Measurements from ENCODE around the gene EXOC6B. TPM values are rescaled to one million over a fixed set of nuclear protein-coding genes. Genes with fewer than 3 reads are reported as not detected.

EXOC6B gene
- polyA plus RNA-seq, 2 of the 4 experiments (the other 2 are of a cell fraction) = 15.5 to 24.7 TPM

- WGBS (ENCODE audit: missing lambda C conversion rate) = 38% methylated on average over 3 of the region's 3 CpGs
- no peaks in the 10 kb centered on the region for H3K9me3 ChIP-seq
- H3K4me1 ChIP-seq = no peaks in the 10 kb centered on the region
- no peak overlapping the region for H3K27ac ChIP-seq
- CTCF ChIA-PET = interaction anchor here (1.0 to 6.6 kb wide), 3 partner anchors 14 to 76 kb away, joined by 3 to 78 read pairs (median 3); no protein-coding TSS in a partner anchor
- DNase-seq (ENCODE audit: low read depth in 1 of 2, low spot score in 1 of 2) = no peak
- FAIRE-seq = no peak
- no peak overlapping the region for H3K4me3 ChIP-seq
- POLR2A ChIA-PET = no interaction called here
- no peak for ATAC-seq
- no peak overlapping the region for H3K4me2 ChIP-seq
- TF ChIP-seq MYC (IDR thresholded peaks at IDR 0.05; ENCODE audit: borderline replicate concordance, low read length) (no peak), HMGXB4 (CRISPR knock-in tag; IDR thresholded peaks at IDR 0.05; ENCODE audit: borderline replicate concordance) (no peak), EHMT2 (IDR thresholded peaks at IDR 0.05; ENCODE audit: low read depth) (no peak), FOSL2 (IDR thresholded peaks at IDR 0.05) (no peak), FOSL2 (CRISPR knock-in tag; IDR thresholded peaks at IDR 0.05) (no peak), BHLHE40 (IDR thresholded peaks at IDR 0.05; ENCODE audit: low read depth, low read length) (no peak), SREBF2 (IDR thresholded peaks at IDR 0.05) (no peak), KDM1A (IDR thresholded peaks at IDR 0.05; ENCODE audit: low read depth) (no peak), TFCP2L1 (CRISPR knock-in tag; IDR thresholded peaks at IDR 0.05) (no peak), CBX2 (IDR thresholded peaks at IDR 0.05; ENCODE audit: borderline replicate concordance, low read depth) (no peak), ZSCAN20 (CRISPR knock-in tag; IDR thresholded peaks at IDR 0.05) (no peak), JUN (IDR thresholded peaks at IDR 0.05) (no peak), FOXS1 (CRISPR knock-in tag; IDR thresholded peaks at IDR 0.05) (no peak)
- TF ChIP-seq, protein P1, sequence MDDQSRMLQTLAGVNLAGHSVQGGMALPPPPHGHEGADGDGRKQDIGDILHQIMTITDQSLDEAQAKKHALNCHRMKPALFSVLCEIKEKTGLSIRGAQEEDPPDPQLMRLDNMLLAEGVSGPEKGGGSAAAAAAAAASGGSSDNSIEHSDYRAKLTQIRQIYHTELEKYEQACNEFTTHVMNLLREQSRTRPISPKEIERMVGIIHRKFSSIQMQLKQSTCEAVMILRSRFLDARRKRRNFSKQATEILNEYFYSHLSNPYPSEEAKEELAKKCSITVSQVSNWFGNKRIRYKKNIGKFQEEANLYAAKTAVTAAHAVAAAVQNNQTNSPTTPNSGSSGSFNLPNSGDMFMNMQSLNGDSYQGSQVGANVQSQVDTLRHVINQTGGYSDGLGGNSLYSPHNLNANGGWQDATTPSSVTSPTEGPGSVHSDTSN (IDR thresholded peaks at IDR 0.05) = no peak
Observed at GRCh38 chr2:72847534-72848315, 21.9 kb upstream of the EXOC6B start.

DNA sequence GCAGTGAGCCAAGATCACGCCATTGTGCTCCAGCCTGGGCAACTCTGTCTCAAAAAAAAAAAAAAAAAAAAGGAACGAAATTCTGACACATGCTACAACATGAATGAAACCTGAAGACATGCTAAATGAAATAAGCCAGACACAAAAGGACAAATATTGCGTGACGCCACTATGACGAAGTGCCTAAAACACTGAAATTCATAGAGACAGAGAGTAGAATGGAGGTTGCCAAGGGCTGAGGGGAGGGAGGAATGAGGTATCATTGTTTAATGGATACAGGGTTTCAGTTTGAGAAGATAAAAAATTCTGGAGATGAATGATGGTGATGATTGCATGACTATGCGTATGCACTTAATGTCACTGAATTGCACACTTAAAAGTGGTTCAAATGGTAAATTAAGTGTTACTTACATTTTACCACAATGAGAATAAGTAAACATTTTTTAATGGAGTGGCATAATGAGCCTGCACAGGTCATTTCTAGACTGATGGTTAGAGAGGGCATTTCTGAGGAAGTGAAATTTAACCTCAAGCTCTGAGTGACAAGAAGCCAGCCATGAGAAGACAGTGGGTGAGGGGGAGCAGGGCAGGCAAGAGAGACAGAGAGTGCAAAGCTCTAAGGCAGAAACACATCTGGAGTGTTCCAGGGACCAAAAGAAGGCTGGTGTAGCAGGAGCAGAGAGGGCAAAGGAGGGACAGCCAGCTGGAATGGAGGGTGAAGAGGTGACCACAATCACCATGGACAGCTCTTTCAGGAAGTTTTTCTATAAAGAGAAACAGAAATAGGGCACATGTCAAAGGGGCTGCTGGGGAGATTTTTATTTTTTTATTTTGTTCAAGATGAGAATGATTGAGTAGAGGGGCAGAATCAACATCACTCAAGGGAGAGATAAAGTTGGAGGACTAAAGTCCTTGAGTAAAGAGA lies 20.6 kb upstream of the EXOC6B start:
- no peak overlapping the region for H3K27ac ChIP-seq
- no peaks in the 10 kb centered on the region for H3K9me3 ChIP-seq
- ChIA-PET CTCF (interaction anchor here (0.8 to 6.6 kb wide), 6 partner anchors 9 to 79 kb away, joined by 3 to 78 read pairs (median 4); no protein-coding TSS in a partner anchor), POLR2A (no interaction called here)
- H3K4me2 ChIP-seq = no peak overlapping the region
- H3K4me1 ChIP-seq = no peaks in the 10 kb centered on the region
- no peak for FAIRE-seq
- peak; percentile 78 for TF ChIP-seq REST (IDR thresholded peaks at IDR 0.05)
- TF ChIP-seq CHD4 (IDR thresholded peaks at IDR 0.05; ENCODE audit: borderline replicate concordance) = no peak
- 63% methylated on average over 6 of the region's 6 CpGs for WGBS (ENCODE audit: missing lambda C conversion rate)
- ATAC-seq = no peak
- DNase-seq (ENCODE audit: low read depth in 1 of 2, low spot score in 1 of 2) = no peak
- H3K4me3 ChIP-seq = no peak overlapping the region
